Measurements from ENCODE around the gene CCR1.

- TF ChIP-seq CTCF (IDR thresholded peaks at IDR 0.05) (no peak), POLR2A (IDR thresholded peaks at IDR 0.05) (no peak)
Measured at GRCh38 chr3:46218196-46218709, 10.1 kb upstream of the CCR1 start.

All from Peyer's patch (tissue), 4 donors.